Fibroblast of lung (primary cell): ENCODE measurements around the gene NR3C1.

ENCODE experiments used
- CTCF ChIP-seq, 2 donors: IDR thresholded peaks in 1 of 2; conservative IDR thresholded peaks in 1 of 2; 1 replicate in 1 of 2; 2 replicates in 1 of 2; pipeline ENCODE4 v1.5.1; 2011 to 2012; ENCODE audit warnings: low read length in 2 of 2, control low read depth in 1 of 2, inconsistent platforms in 1 of 2, low read depth in 1 of 2, mild to moderate bottlenecking in 1 of 2
- EZH2 ChIP-seq: IDR thresholded peaks from 2 replicates; pipeline ENCODE4 v1.5.1; 2012; ENCODE audit warnings: low read length, control low read depth, mild to moderate bottlenecking; ENCODE audit errors: missing control alignments

GRCh38 chr5:143446535-143447226, 43.2 kb upstream of the NR3C1 start:
- TF ChIP-seq CTCF (conservative IDR thresholded peaks at IDR 0.05 in 1 of 2, IDR thresholded peaks at IDR 0.05 in 1 of 2; ENCODE audit: low read depth in 1 of 2, low read length in 2 of 2) (no peak), EZH2 (no peak)
